Progenitor cell of endocrine pancreas (in vitro differentiated cells): ENCODE data around the gene NMU. TPM values are rescaled to one million over a fixed set of nuclear protein-coding genes. Genes with fewer than 3 reads are reported as not detected.
"Not testable (repeated sequence)": the region's sequence is repeated elsewhere in the genome, so short reads cannot be mapped to it uniquely, and the experiment has no call there.

Source experiments
- DNase-seq: peaks from one replicate; pipeline ENCODE4 v3.0.0; 2021; ENCODE audit warnings: low spot score; ENCODE audit not compliant: unreplicated experiment
- H3K27ac Mint-ChIP-seq: 2 replicates; pipeline ENCODE4 v1.8.0; 2021; ENCODE audit warnings: mild to moderate bottlenecking, moderate library complexity, mixed read lengths
- H3K27me3 Mint-ChIP-seq: 2 replicates; pipeline ENCODE4 v1.8.0; 2021; ENCODE audit warnings: mixed read lengths
- H3K36me3 Mint-ChIP-seq: 2 replicates; pipeline ENCODE4 v1.8.0; 2022; ENCODE audit warnings: mixed read lengths; ENCODE audit not compliant: insufficient read depth
- H3K4me1 Mint-ChIP-seq: 2 replicates; pipeline ENCODE4 v1.8.0; 2021; ENCODE audit warnings: low read depth, mixed read lengths
- H3K4me3 Mint-ChIP-seq: 2 replicates; pipeline ENCODE4 v1.8.0; 2021; ENCODE audit warnings: low read depth, mild to moderate bottlenecking, moderate library complexity, mixed read lengths
- H3K9me3 Mint-ChIP-seq: 2 replicates; pipeline ENCODE4 v1.8.0; 2021; ENCODE audit warnings: low read depth, mixed read lengths
- CTCF ChIP-seq: fragments of 200-600 bp; sonication (generic); IDR thresholded peaks from one replicate; pipeline ENCODE4 v1.5.0; 2021; ENCODE audit warnings: antibody characterized with exemption, mild to moderate bottlenecking; ENCODE audit not compliant: unreplicated experiment
- total RNA-seq: library from RNA; stranded (reverse); gene quantifications from 2 replicates; pipeline ENCODE4 v1.2.1, GENCODE V29; 2021

NMU gene
- total RNA-seq, 1 donor from 2014 or later, result 0.77 TPM

GRCh38 chr4:55633903-55634302 is 2.2 kb downstream of the NMU start:
- Mint-ChIP-seq H3K4me3 (no peak overlapping the region), H3K9me3 (peaks cover 11% of the 10 kb centered on the region), H3K27me3 (peaks cover 56% of the 10 kb centered on the region), H3K27ac (no peak overlapping the region), H3K4me1 (peaks cover 13% of the 10 kb centered on the region), H3K36me3 (no peaks in the 10 kb centered on the region)
- no peak for DNase-seq
- TF ChIP-seq CTCF, result no peak

- Mint-ChIP-seq H3K4me1 (no peaks in the 10 kb centered on the region), H3K9me3 (peaks cover 12% of the 10 kb centered on the region), H3K36me3 (no peaks in the 10 kb centered on the region), H3K27me3 (no peaks in the 10 kb centered on the region), H3K4me3 (no peak overlapping the region), H3K27ac (no peak overlapping the region)
- DNase-seq, result no peak
- TF ChIP-seq CTCF, result no peak
These were observed 10.3 kb downstream of the NMU start for GRCh38 chr4:55625835-55626234.

GRCh38 chr4:55624063-55624462 is 12.0 kb downstream of the NMU start:
- not testable (repeated sequence) for H3K36me3 Mint-ChIP-seq, H3K27me3 Mint-ChIP-seq, H3K9me3 Mint-ChIP-seq, DNase-seq, H3K4me1 Mint-ChIP-seq, H3K27ac Mint-ChIP-seq, H3K4me3 Mint-ChIP-seq

GRCh38 chr4:55618546-55619143 is 17.5 kb downstream of the NMU start:
- TF ChIP-seq CTCF, result no peak
- Mint-ChIP-seq H3K27me3 (peaks cover 5% of the 10 kb centered on the region), H3K4me1 (no peaks in the 10 kb centered on the region), H3K4me3 (peak overlapping the region; percentile 65), H3K36me3 (peaks cover 1% of the 10 kb centered on the region), H3K9me3 (no peaks in the 10 kb centered on the region), H3K27ac (no peak overlapping the region)
- DNase-seq, result no peak

- Mint-ChIP-seq H3K9me3 (no peaks in the 10 kb centered on the region), H3K4me3 (no peak overlapping the region), H3K27me3 (peaks cover 5% of the 10 kb centered on the region), H3K27ac (no peak overlapping the region), H3K36me3 (peaks cover 1% of the 10 kb centered on the region), H3K4me1 (no peaks in the 10 kb centered on the region)
- DNase-seq, result no peak
- no peak for TF ChIP-seq CTCF
These were observed 18.4 kb downstream of the NMU start for GRCh38 chr4:55617587-55618197.

GRCh38 chr4:55615008-55615407 is 21.1 kb downstream of the NMU start:
- H3K4me1 Mint-ChIP-seq, result no peaks in the 10 kb centered on the region
- peaks cover 1% of the 10 kb centered on the region for H3K36me3 Mint-ChIP-seq
- no peak for DNase-seq
- H3K9me3 Mint-ChIP-seq, result no peaks in the 10 kb centered on the region
- H3K27ac Mint-ChIP-seq, result no peak overlapping the region
- TF ChIP-seq CTCF, result no peak
- no peak overlapping the region for H3K4me3 Mint-ChIP-seq
- H3K27me3 Mint-ChIP-seq, result peaks cover 5% of the 10 kb centered on the region
